Stimulated activated CD8-positive, alpha-beta memory T cell treated with anti-CD3 and anti-CD28 coated beads, Interleukin-7, amount 100 ng/mL, for 1 hour (primary cell): ENCODE measurements around the gene SIGLEC9.

Experiments used
- DNase-seq, 2 donors: peaks; one replicate each; pipeline ENCODE4 v3.0.0-alpha.2; 2020; ENCODE audit warnings: low read depth in 2 of 2

The SIGLEC9 gene

GRCh38 chr19:51124729-51125128 is at the start of gene SIGLEC9:
Gene SIGLEC9, plus strand, starts transcription at chr19:51124906. Its CDS starts 69 bp downstream, at chr19:51124975.
- no peak for DNase-seq

GRCh38 chr19:51075998-51076397 is 48.7 kb upstream of the SIGLEC9 start:
- no peak for DNase-seq

GRCh38 chr19:51076631-51077213 is 48.0 kb upstream of the SIGLEC9 start:
- no peak for DNase-seq

- DNase-seq: no peak
Observed at GRCh38 chr19:51078104-51078503, 46.6 kb upstream of the SIGLEC9 start.

- DNase-seq: no peak
Observed at GRCh38 chr19:51078731-51079130, 46.0 kb upstream of the SIGLEC9 start.

- DNase-seq: no peak
Observed at GRCh38 chr19:51079481-51080110, 45.1 kb upstream of the SIGLEC9 start.

GRCh38 chr19:51081476-51081875 is 43.2 kb upstream of the SIGLEC9 start:
- DNase-seq: no peak

- DNase-seq: no peak
Observed at GRCh38 chr19:51082611-51083010, 42.1 kb upstream of the SIGLEC9 start, which contains the start of gene KLK14. Gene KLK14, minus strand, starts transcription at chr19:51082887. Its CDS starts 273 bp downstream, at chr19:51082614.

GRCh38 chr19:51083181-51083580 is 41.5 kb upstream of the SIGLEC9 start:
- no peak for DNase-seq

- DNase-seq: no peak
Observed at GRCh38 chr19:51083783-51084182, 40.9 kb upstream of the SIGLEC9 start.

GRCh38 chr19:51084505-51084904 is 40.2 kb upstream of the SIGLEC9 start:
- no peak for DNase-seq

GRCh38 chr19:51086153-51086850 is 38.4 kb upstream of the SIGLEC9 start:
- DNase-seq: no peak

- no peak for DNase-seq
Observed at GRCh38 chr19:51089786-51090185, 34.9 kb upstream of the SIGLEC9 start.

GRCh38 chr19:51090471-51090870 is 34.2 kb upstream of the SIGLEC9 start:
- DNase-seq: no peak

- no peak for DNase-seq
Observed at GRCh38 chr19:51091126-51091525, 33.6 kb upstream of the SIGLEC9 start.

GRCh38 chr19:51091895-51092873 is 32.5 kb upstream of the SIGLEC9 start:
- DNase-seq: no peak

GRCh38 chr19:51093101-51093500 is 31.6 kb upstream of the SIGLEC9 start:
- no peak for DNase-seq

- DNase-seq: no peak
Observed at GRCh38 chr19:51093510-51094345, 31.0 kb upstream of the SIGLEC9 start.

- no peak for DNase-seq
Observed at GRCh38 chr19:51094696-51095279, 29.9 kb upstream of the SIGLEC9 start.

- no peak for DNase-seq
Observed at GRCh38 chr19:51096473-51097165, 28.1 kb upstream of the SIGLEC9 start.
